SU-DHL-6 (cell line): ENCODE results near the gene EFCAB12.

Experiments
- EZH2phosphoT487 ChIP-seq: fragments of 200-600 bp; sonication (generic), shearing (Covaris generic); conservative IDR thresholded peaks from 2 replicates; pipeline ENCODE4 v1.6.1; 2018; ENCODE audit warnings: mild to moderate bottlenecking, antibody characterized with exemption, low read length, moderate library complexity, mixed read lengths
- TF ChIP-seq, protein P1 (sequence below): fragments of 200-600 bp; sonication (generic); IDR thresholded peaks from one replicate; pipeline ENCODE4 v1.5.1; 2017; ENCODE audit warnings: antibody characterized with exemption, mild to moderate bottlenecking, low read length, moderate library complexity; ENCODE audit not compliant: insufficient read depth, poor library complexity, severe bottlenecking

DNA sequence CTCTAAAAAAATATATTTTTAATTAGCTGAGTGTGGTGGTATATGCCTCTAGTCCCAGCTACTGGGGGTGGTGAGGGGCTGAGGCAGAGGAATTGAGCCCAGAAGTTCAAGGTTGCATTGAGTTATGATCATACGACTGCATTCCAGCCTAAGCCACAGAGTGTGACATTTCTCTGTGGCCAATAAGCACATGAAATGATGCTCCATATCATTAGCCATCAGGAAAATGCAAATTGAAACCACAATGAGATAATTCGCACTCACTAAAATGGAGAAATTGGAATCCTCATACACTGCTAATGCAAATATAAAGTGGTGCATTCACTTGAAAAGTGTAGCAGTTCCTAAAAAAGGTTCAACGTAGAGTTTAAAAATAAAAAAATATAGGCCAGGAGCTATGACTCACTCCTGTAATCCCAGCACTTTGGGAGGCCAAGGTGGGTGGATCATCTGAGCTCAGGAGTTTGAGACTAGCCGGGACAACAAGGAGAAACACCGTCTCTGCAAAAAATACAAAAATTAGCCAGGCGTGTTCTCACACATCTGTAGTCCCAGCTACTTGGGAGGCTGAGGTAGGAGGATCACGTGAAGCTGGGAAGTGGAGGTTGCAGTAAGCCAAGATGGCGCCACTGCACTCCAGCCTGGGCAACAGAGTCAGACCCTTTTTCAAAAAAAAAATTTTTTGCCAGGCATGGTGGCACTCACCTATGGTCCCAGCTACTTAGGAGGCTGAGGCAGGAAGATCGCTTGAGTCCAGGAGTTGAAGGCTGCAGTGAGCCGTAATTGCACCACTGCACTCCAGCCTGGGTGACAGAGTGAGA is 46.8 kb upstream of the EFCAB12 start:
- TF ChIP-seq, protein P1, sequence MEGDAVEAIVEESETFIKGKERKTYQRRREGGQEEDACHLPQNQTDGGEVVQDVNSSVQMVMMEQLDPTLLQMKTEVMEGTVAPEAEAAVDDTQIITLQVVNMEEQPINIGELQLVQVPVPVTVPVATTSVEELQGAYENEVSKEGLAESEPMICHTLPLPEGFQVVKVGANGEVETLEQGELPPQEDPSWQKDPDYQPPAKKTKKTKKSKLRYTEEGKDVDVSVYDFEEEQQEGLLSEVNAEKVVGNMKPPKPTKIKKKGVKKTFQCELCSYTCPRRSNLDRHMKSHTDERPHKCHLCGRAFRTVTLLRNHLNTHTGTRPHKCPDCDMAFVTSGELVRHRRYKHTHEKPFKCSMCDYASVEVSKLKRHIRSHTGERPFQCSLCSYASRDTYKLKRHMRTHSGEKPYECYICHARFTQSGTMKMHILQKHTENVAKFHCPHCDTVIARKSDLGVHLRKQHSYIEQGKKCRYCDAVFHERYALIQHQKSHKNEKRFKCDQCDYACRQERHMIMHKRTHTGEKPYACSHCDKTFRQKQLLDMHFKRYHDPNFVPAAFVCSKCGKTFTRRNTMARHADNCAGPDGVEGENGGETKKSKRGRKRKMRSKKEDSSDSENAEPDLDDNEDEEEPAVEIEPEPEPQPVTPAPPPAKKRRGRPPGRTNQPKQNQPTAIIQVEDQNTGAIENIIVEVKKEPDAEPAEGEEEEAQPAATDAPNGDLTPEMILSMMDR = no peak
- TF ChIP-seq EZH2phosphoT487 = no peak
